ENCODE measurements around the gene SHISA6. TPM values are rescaled to one million over a fixed set of nuclear protein-coding genes. Genes with fewer than 3 reads are reported as not detected.

SHISA6 gene
- polyA plus RNA-seq, 1 donor from 2014 or later: 1.8 TPM

DNA sequence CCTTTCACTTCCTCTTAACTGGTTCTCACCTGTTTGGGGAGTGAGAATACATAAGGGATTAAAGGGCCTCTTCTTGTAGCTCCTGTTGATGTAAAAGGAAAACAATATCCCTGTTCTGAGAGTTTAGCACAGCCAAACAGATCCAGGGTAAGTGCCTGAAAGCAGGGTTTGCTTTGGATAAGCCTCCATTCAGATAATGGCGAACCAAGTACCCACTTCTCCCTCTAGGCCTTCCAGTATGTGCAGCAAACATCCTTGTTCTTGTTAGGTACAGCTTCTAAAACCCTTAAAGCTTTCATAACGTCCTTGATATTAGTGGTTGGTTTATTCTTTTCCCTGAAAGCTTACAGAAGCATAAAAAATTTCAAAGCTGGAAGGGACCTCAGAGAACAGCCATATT is 226.6 kb downstream of the SHISA6 start:
- no peaks in the 10 kb centered on the region for H3K9me2 ChIP-seq (ENCODE audit: insufficient read depth, low read length)
- H3K36me3 ChIP-seq (ENCODE audit: insufficient read depth, low read length): no peaks in the 10 kb centered on the region
- no peaks in the 10 kb centered on the region for H3K9me3 ChIP-seq (ENCODE audit: low read length)
- H3K4me2 ChIP-seq (ENCODE audit: low read length): no peak overlapping the region
- no peaks in the 10 kb centered on the region for H3K79me2 ChIP-seq (replicated peaks; ENCODE audit: insufficient read depth, low read length)
- H2AFZ ChIP-seq (ENCODE audit: low read depth, low read length): no peak overlapping the region
- H3K27me3 ChIP-seq (ENCODE audit: insufficient read depth, low read depth, low read length): no peaks in the 10 kb centered on the region
- no peak overlapping the region for H3K4me3 ChIP-seq (ENCODE audit: low read length)
- no peaks in the 10 kb centered on the region for H3F3A ChIP-seq (ENCODE audit: insufficient read depth, low read length, poor library complexity, severe bottlenecking)
- H3K27ac ChIP-seq (ENCODE audit: low read length): no peak overlapping the region
- TF ChIP-seq POLR2AphosphoS5 (IDR thresholded peaks at IDR 0.05) (no peak), EZH2 (IDR thresholded peaks at IDR 0.05; ENCODE audit: borderline replicate concordance, insufficient read depth, low read length, poor library complexity, severe bottlenecking) (no peak), RAD21 (conservative IDR thresholded peaks at IDR 0.05) (no peak), EP300 (conservative IDR thresholded peaks at IDR 0.05; ENCODE audit: poor library complexity, severe bottlenecking) (no peak), SMC3 (conservative IDR thresholded peaks at IDR 0.05; ENCODE audit: poor library complexity) (no peak), TAF1 (IDR thresholded peaks at IDR 0.05; ENCODE audit: low read depth) (no peak), CTCF (IDR thresholded peaks at IDR 0.05; ENCODE audit: poor library complexity, severe bottlenecking) (no peak), MXI1 (conservative IDR thresholded peaks at IDR 0.05; ENCODE audit: poor library complexity, severe bottlenecking) (no peak)
- no peak overlapping the region for H3K9ac ChIP-seq (ENCODE audit: low read length)
- no peaks in the 10 kb centered on the region for H4K20me1 ChIP-seq (ENCODE audit: insufficient read depth)

- H3K9ac ChIP-seq (ENCODE audit: low read length): no peak overlapping the region
- no peak overlapping the region for H3K27ac ChIP-seq (ENCODE audit: low read length)
- H3K9me3 ChIP-seq (ENCODE audit: low read length): no peaks in the 10 kb centered on the region
- no peak overlapping the region for H2AFZ ChIP-seq (ENCODE audit: low read depth, low read length)
- no peak for TF ChIP-seq POLR2AphosphoS5 (IDR thresholded peaks at IDR 0.05)
- no peak for TF ChIP-seq EP300 (conservative IDR thresholded peaks at IDR 0.05; ENCODE audit: poor library complexity, severe bottlenecking)
- H3F3A ChIP-seq (ENCODE audit: insufficient read depth, low read length, poor library complexity, severe bottlenecking): no peaks in the 10 kb centered on the region
- H3K4me3 ChIP-seq (ENCODE audit: low read length): no peak overlapping the region
- no peaks in the 10 kb centered on the region for H3K36me3 ChIP-seq (ENCODE audit: insufficient read depth, low read length)
- no peak overlapping the region for H3K4me2 ChIP-seq (ENCODE audit: low read length)
- no peaks in the 10 kb centered on the region for H3K9me2 ChIP-seq (ENCODE audit: insufficient read depth, low read length)
- no peaks in the 10 kb centered on the region for H4K20me1 ChIP-seq (ENCODE audit: insufficient read depth)
- no peaks in the 10 kb centered on the region for H3K79me2 ChIP-seq (replicated peaks; ENCODE audit: insufficient read depth, low read length)
- no peaks in the 10 kb centered on the region for H3K27me3 ChIP-seq (ENCODE audit: insufficient read depth, low read depth, low read length)
These were observed 244.5 kb downstream of the SHISA6 start for GRCh38 chr17:11485336-11486100.

- H3K27ac ChIP-seq (ENCODE audit: low read length): no peak overlapping the region
- no peak overlapping the region for H3K4me2 ChIP-seq (ENCODE audit: low read length)
- no peaks in the 10 kb centered on the region for H4K20me1 ChIP-seq (ENCODE audit: insufficient read depth)
- H3F3A ChIP-seq (ENCODE audit: insufficient read depth, low read length, poor library complexity, severe bottlenecking): no peaks in the 10 kb centered on the region
- no peak overlapping the region for H3K4me3 ChIP-seq (ENCODE audit: low read length)
- no peaks in the 10 kb centered on the region for H3K36me3 ChIP-seq (ENCODE audit: insufficient read depth, low read length)
- no peaks in the 10 kb centered on the region for H3K27me3 ChIP-seq (ENCODE audit: insufficient read depth, low read depth, low read length)
- TF ChIP-seq TAF1 (IDR thresholded peaks at IDR 0.05; ENCODE audit: low read depth) (no peak), EZH2 (IDR thresholded peaks at IDR 0.05; ENCODE audit: borderline replicate concordance, insufficient read depth, low read length, poor library complexity, severe bottlenecking) (no peak), MXI1 (conservative IDR thresholded peaks at IDR 0.05; ENCODE audit: poor library complexity, severe bottlenecking) (no peak), RAD21 (conservative IDR thresholded peaks at IDR 0.05) (no peak), POLR2AphosphoS5 (IDR thresholded peaks at IDR 0.05) (no peak), SMC3 (conservative IDR thresholded peaks at IDR 0.05; ENCODE audit: poor library complexity) (no peak), EP300 (conservative IDR thresholded peaks at IDR 0.05; ENCODE audit: poor library complexity, severe bottlenecking) (no peak), CTCF (IDR thresholded peaks at IDR 0.05; ENCODE audit: poor library complexity, severe bottlenecking) (no peak)
- TF ChIP-seq, protein P1, sequence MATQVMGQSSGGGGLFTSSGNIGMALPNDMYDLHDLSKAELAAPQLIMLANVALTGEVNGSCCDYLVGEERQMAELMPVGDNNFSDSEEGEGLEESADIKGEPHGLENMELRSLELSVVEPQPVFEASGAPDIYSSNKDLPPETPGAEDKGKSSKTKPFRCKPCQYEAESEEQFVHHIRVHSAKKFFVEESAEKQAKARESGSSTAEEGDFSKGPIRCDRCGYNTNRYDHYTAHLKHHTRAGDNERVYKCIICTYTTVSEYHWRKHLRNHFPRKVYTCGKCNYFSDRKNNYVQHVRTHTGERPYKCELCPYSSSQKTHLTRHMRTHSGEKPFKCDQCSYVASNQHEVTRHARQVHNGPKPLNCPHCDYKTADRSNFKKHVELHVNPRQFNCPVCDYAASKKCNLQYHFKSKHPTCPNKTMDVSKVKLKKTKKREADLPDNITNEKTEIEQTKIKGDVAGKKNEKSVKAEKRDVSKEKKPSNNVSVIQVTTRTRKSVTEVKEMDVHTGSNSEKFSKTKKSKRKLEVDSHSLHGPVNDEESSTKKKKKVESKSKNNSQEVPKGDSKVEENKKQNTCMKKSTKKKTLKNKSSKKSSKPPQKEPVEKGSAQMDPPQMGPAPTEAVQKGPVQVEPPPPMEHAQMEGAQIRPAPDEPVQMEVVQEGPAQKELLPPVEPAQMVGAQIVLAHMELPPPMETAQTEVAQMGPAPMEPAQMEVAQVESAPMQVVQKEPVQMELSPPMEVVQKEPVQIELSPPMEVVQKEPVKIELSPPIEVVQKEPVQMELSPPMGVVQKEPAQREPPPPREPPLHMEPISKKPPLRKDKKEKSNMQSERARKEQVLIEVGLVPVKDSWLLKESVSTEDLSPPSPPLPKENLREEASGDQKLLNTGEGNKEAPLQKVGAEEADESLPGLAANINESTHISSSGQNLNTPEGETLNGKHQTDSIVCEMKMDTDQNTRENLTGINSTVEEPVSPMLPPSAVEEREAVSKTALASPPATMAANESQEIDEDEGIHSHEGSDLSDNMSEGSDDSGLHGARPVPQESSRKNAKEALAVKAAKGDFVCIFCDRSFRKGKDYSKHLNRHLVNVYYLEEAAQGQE (IDR thresholded peaks at IDR 0.05; ENCODE audit: borderline replicate concordance): no peak
- H2AFZ ChIP-seq (ENCODE audit: low read depth, low read length): no peak overlapping the region
- no peaks in the 10 kb centered on the region for H3K79me2 ChIP-seq (replicated peaks; ENCODE audit: insufficient read depth, low read length)
- H3K9me2 ChIP-seq (ENCODE audit: insufficient read depth, low read length): no peaks in the 10 kb centered on the region
- H3K9ac ChIP-seq (ENCODE audit: low read length): no peak overlapping the region
- H3K9me3 ChIP-seq (ENCODE audit: low read length): no peaks in the 10 kb centered on the region
These were observed 245.3 kb downstream of the SHISA6 start for GRCh38 chr17:11486101-11486867.
